GM12873 (cell line): ENCODE results near the gene EHD4.

Experiments used
- TF ChIP-seq, protein P1 (sequence below): IDR thresholded peaks from 2 replicates; pipeline ENCODE4 v1.5.1; 2012; ENCODE audit warnings: low read depth, mild to moderate bottlenecking, moderate library complexity, low read length, control low read depth; ENCODE audit not compliant: insufficient read depth; ENCODE audit errors: missing control alignments

EHD4 gene

DNA sequence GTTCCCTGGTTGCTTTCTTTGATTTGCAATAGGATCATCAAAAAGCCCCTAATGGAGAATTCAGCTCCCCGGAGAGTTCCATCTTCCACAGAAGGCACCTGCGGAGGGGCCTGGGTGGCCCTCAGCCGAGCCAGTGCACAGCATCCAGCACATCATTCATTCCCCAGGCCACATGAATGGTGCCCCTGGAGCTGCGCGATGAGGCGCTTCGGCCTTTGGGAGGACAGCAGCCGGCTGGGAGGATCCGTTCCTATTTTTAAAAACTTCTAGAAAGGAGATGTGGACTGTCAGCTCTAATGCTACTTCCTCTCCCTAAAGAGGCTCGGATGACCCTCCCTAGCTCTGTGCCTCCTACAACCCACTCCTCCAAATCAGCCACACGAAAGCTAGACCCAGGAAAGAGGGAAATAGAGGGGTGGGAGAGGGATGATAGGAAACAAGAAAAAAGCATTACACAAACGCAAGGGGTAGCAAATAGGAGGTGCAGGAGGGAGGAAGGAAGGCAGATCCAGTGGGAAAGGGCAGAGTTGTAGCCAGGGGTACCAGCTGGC is 20.3 kb downstream of the EHD4 start:
- TF ChIP-seq, protein P1, sequence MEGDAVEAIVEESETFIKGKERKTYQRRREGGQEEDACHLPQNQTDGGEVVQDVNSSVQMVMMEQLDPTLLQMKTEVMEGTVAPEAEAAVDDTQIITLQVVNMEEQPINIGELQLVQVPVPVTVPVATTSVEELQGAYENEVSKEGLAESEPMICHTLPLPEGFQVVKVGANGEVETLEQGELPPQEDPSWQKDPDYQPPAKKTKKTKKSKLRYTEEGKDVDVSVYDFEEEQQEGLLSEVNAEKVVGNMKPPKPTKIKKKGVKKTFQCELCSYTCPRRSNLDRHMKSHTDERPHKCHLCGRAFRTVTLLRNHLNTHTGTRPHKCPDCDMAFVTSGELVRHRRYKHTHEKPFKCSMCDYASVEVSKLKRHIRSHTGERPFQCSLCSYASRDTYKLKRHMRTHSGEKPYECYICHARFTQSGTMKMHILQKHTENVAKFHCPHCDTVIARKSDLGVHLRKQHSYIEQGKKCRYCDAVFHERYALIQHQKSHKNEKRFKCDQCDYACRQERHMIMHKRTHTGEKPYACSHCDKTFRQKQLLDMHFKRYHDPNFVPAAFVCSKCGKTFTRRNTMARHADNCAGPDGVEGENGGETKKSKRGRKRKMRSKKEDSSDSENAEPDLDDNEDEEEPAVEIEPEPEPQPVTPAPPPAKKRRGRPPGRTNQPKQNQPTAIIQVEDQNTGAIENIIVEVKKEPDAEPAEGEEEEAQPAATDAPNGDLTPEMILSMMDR, result no peak

DNA sequence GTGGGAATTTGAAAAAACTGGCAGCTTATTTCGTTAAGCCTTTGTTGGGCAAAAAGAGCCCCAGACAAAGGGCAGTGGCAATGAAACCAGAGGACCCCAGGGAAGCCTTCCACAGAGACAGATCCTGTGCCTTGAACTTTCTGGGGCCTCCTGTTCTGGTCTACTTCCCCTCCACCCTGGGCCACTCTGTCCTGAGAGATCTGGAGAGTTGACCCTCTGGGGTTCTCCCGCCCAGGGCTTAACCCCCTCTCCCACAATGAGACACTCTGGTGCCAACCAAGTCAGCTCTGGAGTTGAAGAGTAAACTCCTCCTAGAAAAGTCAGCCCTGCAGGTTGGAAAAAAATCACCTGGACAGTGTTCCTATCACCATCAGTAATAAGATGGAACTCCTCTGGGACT is 20.8 kb downstream of the EHD4 start:
- TF ChIP-seq, protein P1, result no peak

DNA sequence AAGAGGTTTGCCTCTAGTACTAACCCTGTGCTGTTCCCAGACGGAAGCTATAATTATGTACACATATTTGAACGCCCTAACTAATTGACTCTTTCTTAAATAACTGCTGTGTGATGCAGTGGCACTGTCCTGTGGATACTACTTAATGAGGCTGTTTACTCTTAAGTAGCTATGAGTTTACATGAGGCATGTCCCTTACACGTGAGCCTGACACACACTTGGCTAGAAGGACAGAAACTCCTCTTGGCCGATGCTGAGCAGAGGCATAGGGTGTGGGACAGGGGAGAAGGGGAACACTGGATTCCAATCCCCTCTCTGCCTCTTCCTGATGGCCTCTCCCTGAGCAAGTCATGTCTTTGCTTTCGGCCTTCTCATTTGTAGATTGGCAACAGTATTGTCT is 21.9 kb downstream of the EHD4 start:
- TF ChIP-seq, protein P1, result no peak

DNA sequence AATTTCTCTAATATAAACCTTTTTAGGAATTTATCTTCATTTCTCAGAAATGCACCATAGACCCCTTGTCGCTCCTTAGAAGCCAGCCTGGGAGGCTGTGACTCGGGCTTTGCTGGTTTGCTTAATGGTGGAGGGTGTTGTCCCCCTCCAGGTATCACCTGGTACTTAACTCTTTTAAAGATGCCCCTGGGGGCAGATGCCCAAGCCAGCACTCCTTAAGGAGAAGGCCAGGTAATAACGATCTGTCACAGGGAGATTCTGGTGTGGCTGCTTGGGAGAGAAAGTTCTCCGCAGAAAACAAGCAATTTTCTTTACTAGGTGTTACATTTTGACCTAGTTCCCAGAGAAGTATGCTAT is 22.3 kb downstream of the EHD4 start:
- TF ChIP-seq, protein P1, result no peak

DNA sequence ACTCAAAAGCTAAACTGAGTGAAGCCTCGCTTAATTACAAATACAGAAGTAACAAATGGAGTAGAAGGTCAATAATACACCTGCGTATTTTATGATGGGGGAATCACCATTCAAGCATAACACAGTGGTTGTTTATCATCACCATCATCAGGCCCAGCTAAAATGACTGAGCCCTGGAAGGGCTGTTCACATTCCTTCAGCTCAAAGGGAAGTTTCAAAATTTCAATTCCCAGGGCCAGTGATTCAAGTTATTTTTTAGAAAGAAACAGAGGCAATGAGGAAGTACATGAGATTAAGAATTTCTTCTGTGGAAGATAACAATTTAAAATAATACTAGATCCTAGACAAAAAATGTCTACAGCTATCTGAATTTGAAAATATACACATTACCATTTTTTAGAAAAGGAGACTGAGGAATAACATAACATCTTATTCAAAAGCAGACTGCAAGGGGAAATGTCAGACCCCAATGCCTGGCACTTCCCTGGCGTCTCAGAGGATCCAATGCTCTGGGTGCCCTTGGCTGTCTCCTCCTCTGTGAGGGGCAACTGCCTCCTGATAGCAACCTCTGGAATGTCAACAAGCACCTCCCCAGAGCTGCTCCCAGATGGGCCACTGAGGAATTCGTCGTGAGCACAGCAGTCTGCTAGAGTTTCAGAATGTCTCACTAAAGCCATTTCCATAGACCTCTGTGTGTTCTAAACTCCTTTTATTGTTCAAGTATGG is 22.8 kb downstream of the EHD4 start:
- TF ChIP-seq, protein P1, result no peak

DNA sequence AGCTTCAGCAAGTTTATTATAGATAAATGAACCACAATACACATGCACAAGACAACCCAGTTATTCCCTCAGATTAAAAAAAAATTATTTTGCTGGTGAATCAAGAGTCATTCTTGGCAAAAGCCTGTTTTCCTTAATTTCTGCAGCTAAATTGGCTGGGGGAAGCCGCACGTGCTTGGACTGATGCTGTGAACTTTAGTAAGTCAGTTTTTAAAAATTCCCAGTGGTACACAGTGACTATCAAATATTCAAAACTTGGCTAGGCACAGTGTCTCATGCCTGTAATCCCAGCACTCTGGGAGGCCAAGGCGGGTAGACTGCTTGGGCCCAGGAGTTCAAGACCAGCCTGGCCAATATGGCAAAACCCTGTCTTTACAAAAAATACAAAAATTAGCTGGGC is 23.9 kb downstream of the EHD4 start:
- TF ChIP-seq, protein P1, result no peak

DNA sequence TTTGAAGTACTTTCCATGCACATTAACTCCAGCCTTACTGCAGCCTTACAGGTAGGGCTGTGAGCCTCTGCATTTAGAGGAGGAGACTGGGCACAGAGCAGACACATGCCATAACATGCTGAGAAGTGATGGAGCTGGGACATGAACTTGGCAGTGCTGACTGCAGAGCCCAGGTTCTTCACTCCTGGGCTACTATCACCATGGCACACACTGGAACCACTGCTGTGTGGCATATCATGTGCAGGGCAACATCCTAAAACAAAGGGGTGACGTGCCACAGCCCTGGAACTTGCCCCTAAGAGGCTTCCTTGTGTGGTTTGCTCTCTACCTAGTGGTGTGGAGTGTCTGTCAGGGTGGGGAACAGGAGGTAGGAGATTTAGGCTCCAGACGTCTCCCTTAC is 25.4 kb downstream of the EHD4 start:
- TF ChIP-seq, protein P1, result no peak
